ENCODE results near the gene MPPED2.

MPPED2 gene

GRCh38 chr11:30452842-30453241, 133.3 kb downstream of the MPPED2 start:
- no peak for DNase-seq (ENCODE audit: low read depth in 2 of 2)

GRCh38 chr11:30452114-30452513, 134.0 kb downstream of the MPPED2 start:
- DNase-seq (ENCODE audit: low read depth in 2 of 2), result no peak

- no peak for DNase-seq (ENCODE audit: low read depth in 2 of 2)
These were observed 134.5 kb downstream of the MPPED2 start for GRCh38 chr11:30451626-30452025.

GRCh38 chr11:30451167-30451566, 135.0 kb downstream of the MPPED2 start:
- DNase-seq (ENCODE audit: low read depth in 2 of 2), result no peak

GRCh38 chr11:30447058-30447640, 139.0 kb downstream of the MPPED2 start:
- no peak for DNase-seq (ENCODE audit: low read depth in 2 of 2)

- DNase-seq (ENCODE audit: low read depth in 2 of 2), result no peak
These were observed 139.6 kb downstream of the MPPED2 start for GRCh38 chr11:30446520-30446919.

- DNase-seq (ENCODE audit: low read depth in 2 of 2), result no peak
These were observed 141.1 kb downstream of the MPPED2 start for GRCh38 chr11:30445056-30445455.

- DNase-seq (ENCODE audit: low read depth in 2 of 2), result no peak
These were observed 145.6 kb downstream of the MPPED2 start for GRCh38 chr11:30440510-30440909.

- DNase-seq (ENCODE audit: low read depth in 2 of 2), result no peak
These were observed 149.4 kb downstream of the MPPED2 start for GRCh38 chr11:30436801-30437200.

- no peak for DNase-seq (ENCODE audit: low read depth in 2 of 2)
These were observed 150.7 kb downstream of the MPPED2 start for GRCh38 chr11:30435488-30435887.

GRCh38 chr11:30434901-30435300, 151.3 kb downstream of the MPPED2 start:
- no peak for DNase-seq (ENCODE audit: low read depth in 2 of 2)

- DNase-seq (ENCODE audit: low read depth in 2 of 2), result no peak
These were observed 152.3 kb downstream of the MPPED2 start for GRCh38 chr11:30433831-30434230.

GRCh38 chr11:30432716-30433115, 153.4 kb downstream of the MPPED2 start:
- DNase-seq (ENCODE audit: low read depth in 2 of 2), result no peak

GRCh38 chr11:30432178-30432577, 154.0 kb downstream of the MPPED2 start:
- DNase-seq (ENCODE audit: low read depth in 2 of 2), result no peak

GRCh38 chr11:30431127-30431814, 154.9 kb downstream of the MPPED2 start:
- DNase-seq (ENCODE audit: low read depth in 2 of 2), result no peak

- no peak for DNase-seq (ENCODE audit: low read depth in 2 of 2)
These were observed 156.6 kb downstream of the MPPED2 start for GRCh38 chr11:30429550-30429949.

- no peak for DNase-seq (ENCODE audit: low read depth in 2 of 2)
These were observed 159.4 kb downstream of the MPPED2 start for GRCh38 chr11:30426781-30427180.

GRCh38 chr11:30424844-30425243, 161.3 kb downstream of the MPPED2 start:
- no peak for DNase-seq (ENCODE audit: low read depth in 2 of 2)

GRCh38 chr11:30424321-30424720, 161.8 kb downstream of the MPPED2 start:
- no peak for DNase-seq (ENCODE audit: low read depth in 2 of 2)

GRCh38 chr11:30423886-30424285, 162.3 kb downstream of the MPPED2 start:
- DNase-seq (ENCODE audit: low read depth in 2 of 2), result no peak

GRCh38 chr11:30423279-30423648, 162.9 kb downstream of the MPPED2 start:
- DNase-seq (ENCODE audit: low read depth in 2 of 2), result no peak

GRCh38 chr11:30422447-30423278, 163.5 kb downstream of the MPPED2 start:
- DNase-seq (ENCODE audit: low read depth in 2 of 2), result no peak

GRCh38 chr11:30420233-30420787, 165.8 kb downstream of the MPPED2 start:
- DNase-seq (ENCODE audit: low read depth in 2 of 2), result no peak
